Liver (tissue), 9 donors: ENCODE data around the gene UMAD1. TPM values are rescaled to one million over a fixed set of nuclear protein-coding genes. Genes with fewer than 3 reads are reported as not detected.

Experiments
- DNase-seq: peaks from one replicate; pipeline ENCODE4 v3.0.0-alpha.2; 2017; ENCODE audit warnings: low spot score
- H3K27ac ChIP-seq, 2 donors: one replicate each; pipeline ENCODE4 v1.7.0; 2013; ENCODE audit warnings: inconsistent platforms in 2 of 2, low read length in 2 of 2, control low read depth in 1 of 2, low read depth in 1 of 2, mild to moderate bottlenecking in 1 of 2
- H3K27me3 ChIP-seq, 4 donors: one replicate each; pipeline versions ENCODE4 v1.6.1 to v1.7.0; 2013; ENCODE audit warnings: low read length in 3 of 4, inconsistent platforms in 1 of 4, mild to moderate bottlenecking in 1 of 4, moderate library complexity in 1 of 4; ENCODE audit not compliant: control insufficient read depth in 4 of 4, insufficient read depth in 4 of 4
- H3K36me3 ChIP-seq, 4 donors: one replicate each; pipeline versions ENCODE4 v1.6.1 to v1.7.0; 2013; ENCODE audit warnings: low read length in 3 of 4, mild to moderate bottlenecking in 3 of 4, low read depth in 1 of 4, moderate library complexity in 1 of 4; ENCODE audit not compliant: control insufficient read depth in 4 of 4, insufficient read depth in 3 of 4
- H3K4me1 ChIP-seq, 4 donors: one replicate each; pipeline versions ENCODE4 v1.6.1 to v1.7.0; 2013; ENCODE audit warnings: low read length in 3 of 4, mild to moderate bottlenecking in 3 of 4, moderate library complexity in 1 of 4; ENCODE audit not compliant: control insufficient read depth in 4 of 4, insufficient read depth in 4 of 4
- H3K4me3 ChIP-seq, 3 donors: one replicate each; pipeline versions ENCODE4 v1.6.1 to v1.7.0; 2013; ENCODE audit warnings: low read length in 3 of 3, control low read depth in 1 of 3, low read depth in 1 of 3, mild to moderate bottlenecking in 1 of 3
- H3K9ac ChIP-seq, 2 donors: one replicate each; pipeline ENCODE4 v1.7.0; 2013; ENCODE audit warnings: low read length in 2 of 2, mild to moderate bottlenecking in 2 of 2, moderate library complexity in 2 of 2, control low read depth in 1 of 2, low read depth in 1 of 2
- H3K9me3 ChIP-seq, 4 donors: one replicate each; pipeline versions ENCODE4 v1.6.1 to v1.7.0; 2013; ENCODE audit warnings: low read length in 3 of 4; ENCODE audit not compliant: control insufficient read depth in 4 of 4
- ATF3 ChIP-seq: IDR thresholded peaks from 2 replicates; pipeline ENCODE4 v1.6.1; 2016; ENCODE audit warnings: antibody characterized with exemption
- CTCF ChIP-seq: fragments of 150-350 bp; IDR thresholded peaks from 2 replicates; pipeline ENCODE4 v1.5.1; 2017; ENCODE audit warnings: improper control_type of control experiment, low read depth, low read length; ENCODE audit not compliant: missing input control
- EGR1 ChIP-seq, 2 donors: IDR thresholded peaks; 2 replicates each; pipeline ENCODE4 v1.6.1; 2016 to 2018; ENCODE audit warnings: antibody characterized with exemption in 2 of 2, low read depth in 2 of 2
- FOXA1 ChIP-seq: IDR thresholded peaks from 2 replicates; pipeline ENCODE4 v1.6.1; 2016; ENCODE audit warnings: antibody characterized with exemption
- GABPA ChIP-seq, 2 donors: IDR thresholded peaks in 1 of 2; conservative IDR thresholded peaks in 1 of 2; 2 replicates each; pipeline ENCODE4 v1.6.1; 2016; ENCODE audit warnings: antibody characterized with exemption in 2 of 2, mild to moderate bottlenecking in 1 of 2, moderate library complexity in 1 of 2
- HNF4G ChIP-seq: IDR thresholded peaks from 2 replicates; pipeline ENCODE4 v1.6.1; 2016; ENCODE audit warnings: antibody characterized with exemption
- JUND ChIP-seq, 2 donors: IDR thresholded peaks; 2 replicates each; pipeline ENCODE4 v1.6.1; 2016; ENCODE audit warnings: antibody characterized with exemption in 2 of 2
- MAX ChIP-seq: IDR thresholded peaks from 2 replicates; pipeline ENCODE4 v1.6.1; 2016; ENCODE audit warnings: antibody characterized with exemption
- NR2F2 ChIP-seq: IDR thresholded peaks from 2 replicates; pipeline ENCODE4 v1.6.1; 2016; ENCODE audit warnings: antibody characterized with exemption
- RAD21 ChIP-seq, 2 donors: IDR thresholded peaks; 2 replicates each; pipeline ENCODE4 v1.6.1; 2016; ENCODE audit warnings: antibody characterized with exemption in 2 of 2, mild to moderate bottlenecking in 2 of 2
- REST ChIP-seq: IDR thresholded peaks from 2 replicates; pipeline ENCODE4 v1.6.1; 2016; ENCODE audit warnings: antibody characterized with exemption, mild to moderate bottlenecking
- RXRA ChIP-seq, 2 donors: IDR thresholded peaks; 2 replicates each; pipeline ENCODE4 v1.6.1; 2017 to 2018; ENCODE audit warnings: antibody characterized with exemption in 2 of 2, mild to moderate bottlenecking in 1 of 2
- TAF1 ChIP-seq: conservative IDR thresholded peaks from 2 replicates; pipeline ENCODE4 v1.6.1; 2016; ENCODE audit warnings: antibody characterized with exemption, mild to moderate bottlenecking
- YY1 ChIP-seq: IDR thresholded peaks from 2 replicates; pipeline ENCODE4 v1.6.1; 2016; ENCODE audit warnings: antibody characterized with exemption, mild to moderate bottlenecking
- ZBTB33 ChIP-seq: IDR thresholded peaks from 2 replicates; pipeline ENCODE4 v1.6.1; 2016; ENCODE audit warnings: antibody characterized with exemption
- WGBS: extraction: QIAGEN DNeasy Blood & Tissue Kit; methylation state at CpG from one replicate; pipeline ENCODE4 v1.1.7; 2013; 5-methylcytosine and 5-hydroxymethylcytosine counted together
- polyA plus RNA-seq, 2 donors: library from polyadenylated mRNA; stranded (reverse) in 1 of 2; unstranded in 1 of 2; fragments of 200-250 nt in 1 of 2; fragments of >200 nt in 1 of 2; fragmentation: Nextera tagmentation in 1 of 2; extraction: Ambion mirVana in 1 of 2; gene quantifications; one replicate each; pipeline versions ENCODE4 v1.2.1 to v1.2.3, GENCODE V29; 2013 to 2015
- total RNA-seq, 2 donors: library from RNA; depleted of rRNA; stranded (reverse); fragments of >200 nt; gene quantifications; one replicate each; pipeline ENCODE4 v1.2.3, GENCODE V29; 2014
- donor health status: healthy.
- donor health status: healthy.
- donor health status: healthy.
- donor health status: healthy.
- donor health status: healthy.

Gene UMAD1
- total and polyA plus RNA-seq, 4 donors, result 5.9 to 12.2 (median 7.9) TPM

GRCh38 chr7:7709291-7709690, 68.7 kb downstream of the UMAD1 start:
- no peak overlapping the region for H3K4me3 ChIP-seq
- H3K4me1 ChIP-seq, result no peaks in the 10 kb centered on the region
- H3K9me3 ChIP-seq, result no peaks in the 10 kb centered on the region
- no peak overlapping the region for H3K9ac ChIP-seq
- TF ChIP-seq FOXA1 (no peak), RXRA (IDR thresholded peaks at IDR 0.05) (no peak), MAX (no peak), JUND (IDR thresholded peaks at IDR 0.05) (no peak)
- H3K36me3 ChIP-seq, result no peaks in the 10 kb centered on the region
- H3K27me3 ChIP-seq, result no peaks in the 10 kb centered on the region
- no peak for DNase-seq
- H3K27ac ChIP-seq, result no peak overlapping the region
- 76% methylated on average over 3 of the region's 3 CpGs for WGBS

- Histone ChIP-seq H3K36me3 (no peaks in the 10 kb centered on the region), H3K9me3 (no peaks in the 10 kb centered on the region), H3K27me3 (no peaks in the 10 kb centered on the region), H3K4me3 (no peak overlapping the region), H3K9ac (no peak overlapping the region), H3K27ac (no peak overlapping the region), H3K4me1 (no peaks in the 10 kb centered on the region)
- no peak for DNase-seq
- 94% methylated on average over 2 of the region's 2 CpGs for WGBS
- no peak for TF ChIP-seq HNF4G
- no peak for TF ChIP-seq ATF3
- no peak for TF ChIP-seq YY1
- TF ChIP-seq NR2F2, result no peak
- TF ChIP-seq EGR1 (IDR thresholded peaks at IDR 0.05; ENCODE audit: low read depth in 2 of 2), result no peak
- no peak for TF ChIP-seq ZBTB33
- TF ChIP-seq CTCF, result no peak
- no peak for TF ChIP-seq JUND (IDR thresholded peaks at IDR 0.05)
Measured at GRCh38 chr7:7710469-7710868, 69.9 kb downstream of the UMAD1 start.

- Histone ChIP-seq H3K9ac (no peak overlapping the region), H3K4me3 (no peak overlapping the region), H3K27ac (no peak overlapping the region), H3K27me3 (no peaks in the 10 kb centered on the region), H3K9me3 (no peaks in the 10 kb centered on the region), H3K36me3 (no peaks in the 10 kb centered on the region), H3K4me1 (no peaks in the 10 kb centered on the region)
- no peak for TF ChIP-seq RXRA (IDR thresholded peaks at IDR 0.05)
- TF ChIP-seq TAF1, result no peak
- no peak for TF ChIP-seq HNF4G
- TF ChIP-seq GABPA (IDR thresholded peaks at IDR 0.05 in 1 of 2, conservative IDR thresholded peaks at IDR 0.05 in 1 of 2), result no peak
- TF ChIP-seq REST, result no peak
- TF ChIP-seq RAD21 (IDR thresholded peaks at IDR 0.05), result no peak
- WGBS, result 89% methylated on average over 4 of the region's 4 CpGs
- no peak for DNase-seq
Measured at GRCh38 chr7:7713730-7714129, 73.2 kb downstream of the UMAD1 start.
